Measurements from ENCODE around the gene CACNG7.
A peak's percentile ranks its signal among the peaks of the same experiment; 100 is the strongest.

The CACNG7 gene

GRCh38 chr19:53953383-53953782, 44.3 kb downstream of the CACNG7 start:
- no peak for DNase-seq (ENCODE audit: low spot score)

GRCh38 chr19:53957448-53958167, 48.5 kb downstream of the CACNG7 start:
- DNase-seq (ENCODE audit: low spot score), result no peak

GRCh38 chr19:53958168-53958571, 49.1 kb downstream of the CACNG7 start:
- DNase-seq (ENCODE audit: low spot score), result no peak

- DNase-seq (ENCODE audit: low spot score), result no peak
These were observed 50.0 kb downstream of the CACNG7 start for GRCh38 chr19:53958823-53959757.

GRCh38 chr19:53960187-53960586, 51.1 kb downstream of the CACNG7 start:
- DNase-seq (ENCODE audit: low spot score), result no peak

GRCh38 chr19:53960886-53961285, 51.8 kb downstream of the CACNG7 start:
- no peak for DNase-seq (ENCODE audit: low spot score)

GRCh38 chr19:53961523-53962356, 52.7 kb downstream of the CACNG7 start:
- no peak for DNase-seq (ENCODE audit: low spot score)

GRCh38 chr19:53962887-53963431, 53.9 kb downstream of the CACNG7 start, which contains the start of gene CACNG8:
CACNG8 (plus strand) TSS chr19:53962937.
- DNase-seq (ENCODE audit: low spot score), result peak; percentile 64

- DNase-seq (ENCODE audit: low spot score), result no peak
These were observed 56.0 kb downstream of the CACNG7 start for GRCh38 chr19:53965091-53965490.

- DNase-seq (ENCODE audit: low spot score), result no peak
These were observed 57.9 kb downstream of the CACNG7 start for GRCh38 chr19:53966931-53967330.

GRCh38 chr19:53969366-53969765, 60.3 kb downstream of the CACNG7 start:
- no peak for DNase-seq (ENCODE audit: low spot score)

- no peak for DNase-seq (ENCODE audit: low spot score)
These were observed 62.6 kb downstream of the CACNG7 start for GRCh38 chr19:53971673-53972072.

- DNase-seq (ENCODE audit: low spot score), result peak; percentile 80
These were observed 68.4 kb downstream of the CACNG7 start for GRCh38 chr19:53977429-53977990.

- DNase-seq (ENCODE audit: low spot score), result no peak
These were observed 69.1 kb downstream of the CACNG7 start for GRCh38 chr19:53977991-53978731.

GRCh38 chr19:53978975-53979801, 70.1 kb downstream of the CACNG7 start:
- DNase-seq (ENCODE audit: low spot score), result no peak

- DNase-seq (ENCODE audit: low spot score), result no peak
These were observed 71.7 kb downstream of the CACNG7 start for GRCh38 chr19:53980539-53981375.

GRCh38 chr19:53981376-53981951, 72.4 kb downstream of the CACNG7 start:
- no peak for DNase-seq (ENCODE audit: low spot score)

- DNase-seq (ENCODE audit: low spot score), result no peak
These were observed 72.9 kb downstream of the CACNG7 start for GRCh38 chr19:53982001-53982451.
